HepG2 (cell line): ENCODE results near the gene FAAP20. TPM values are rescaled to one million over a fixed set of nuclear protein-coding genes. Genes with fewer than 3 reads are reported as not detected.

ENCODE experiments used
- BCL3 ChIP-seq: sonication (generic); formaldehyde crosslinking; IDR thresholded peaks from 2 replicates; pipeline ENCODE4 v1.5.1; 2020; ENCODE audit warnings: mild to moderate bottlenecking, missing genetic modification reagents, moderate library complexity
- BCL6 ChIP-seq: IDR thresholded peaks from 2 replicates; pipeline ENCODE4 v1.6.1; 2016; ENCODE audit warnings: missing genetic modification reagents, missing compliant biosample characterization
- FOSL2 ChIP-seq: sonication (generic); formaldehyde crosslinking; IDR thresholded peaks from 2 replicates; pipeline ENCODE4 v1.4.0; 2020; ENCODE audit warnings: missing genetic modification reagents
- RELA ChIP-seq: sonication (generic); formaldehyde crosslinking; IDR thresholded peaks from 2 replicates; pipeline ENCODE4 v1.4.0; 2020; ENCODE audit warnings: missing genetic modification reagents
- SATB2 ChIP-seq: sonication (generic); formaldehyde crosslinking; IDR thresholded peaks from 2 replicates; pipeline ENCODE4 v1.5.0; 2020; ENCODE audit warnings: missing genetic modification reagents
- SP5 ChIP-seq: IDR thresholded peaks from 2 replicates; pipeline ENCODE4 v1.6.1; 2016; ENCODE audit warnings: low read depth, borderline replicate concordance
- ZBTB14 ChIP-seq: sonication (generic); formaldehyde crosslinking; IDR thresholded peaks from 2 replicates; pipeline ENCODE4 v1.4.0; 2020; ENCODE audit warnings: missing genetic modification reagents
- ZBTB44 ChIP-seq: sonication (generic); formaldehyde crosslinking; IDR thresholded peaks from 2 replicates; pipeline ENCODE4 v1.4.0; 2020; ENCODE audit warnings: missing genetic modification reagents
- ZHX2 ChIP-seq, 2 experiments: sonication (generic) in 1 of 2; formaldehyde crosslinking in 1 of 2; IDR thresholded peaks; 2 replicates each; pipeline versions ENCODE4 v1.6.1 to v1.9.0; 2014 to 2022; ENCODE audit warnings: antibody characterized with exemption in 1 of 2, borderline replicate concordance in 1 of 2, inconsistent platforms in 1 of 2, low read depth in 1 of 2, missing genetic modification reagents in 1 of 2
- ZNF451 ChIP-seq: sonication (generic); formaldehyde crosslinking; IDR thresholded peaks from 2 replicates; pipeline ENCODE4 v1.5.0; 2020; ENCODE audit warnings: mild to moderate bottlenecking, missing genetic modification reagents
- ZNF670 ChIP-seq: sonication (generic); formaldehyde crosslinking; IDR thresholded peaks from 2 replicates; pipeline ENCODE4 v1.8.0; 2022; ENCODE audit warnings: mild to moderate bottlenecking, missing genetic modification reagents, borderline replicate concordance
- ZNF772 ChIP-seq: sonication (generic); formaldehyde crosslinking; IDR thresholded peaks from 2 replicates; pipeline ENCODE4 v1.5.0; 2020; ENCODE audit warnings: mild to moderate bottlenecking, missing genetic modification reagents
- polyA plus RNA-seq, 8 experiments: library from polyadenylated mRNA; depleted of rRNA in 3 of 8; stranded (reverse) in 7 of 8; unstranded in 1 of 8; fragments of >200 nt; fragmentation: Illumina TruSeq in 4 of 8; extraction: Trizol in 4 of 8; gene quantifications; 2 replicates each; pipeline versions ENCODE4 v1.2.1 to v1.2.3, GENCODE V29; 2011 to 2016; ENCODE audit warnings: low read depth in 4 of 8, missing spikeins in 1 of 8, mixed read lengths in 1 of 8; ENCODE audit not compliant: insufficient read depth in 1 of 8
- total RNA-seq, 5 experiments: library from RNA; depleted of rRNA; stranded (reverse); fragments of >200 nt; fragmentation: Illumina TruSeq; extraction: Trizol; gene quantifications; 2 replicates each; pipeline ENCODE4 v1.2.3, GENCODE V29; 2016; ENCODE audit warnings: low read depth in 1 of 5

FAAP20 gene
- total and polyA plus RNA-seq, 2 of the 13 experiments (the other 11 are each of a cell fraction or from before 2014, with no cell fraction given): 9.6 to 10.8 TPM

GRCh38 chr1:2227346-2228156 is 33.0 kb upstream of the FAAP20 start (continued):
- 0 out of 2 replicates have a peak, but pooled peaks have one; percentile 35 for TF ChIP-seq ZNF772
- TF ChIP-seq ZHX2 (IDR thresholded peaks at IDR 0.05; ENCODE audit: low read depth): no peak
- no peak for TF ChIP-seq ZHX2 (CRISPR knock-in tag; IDR thresholded peaks at IDR 0.05; ENCODE audit: borderline replicate concordance)
- no peak for TF ChIP-seq FOSL2
- no peak for TF ChIP-seq ZNF670 (CRISPR knock-in tag)
- TF ChIP-seq ZNF451 (CRISPR knock-in tag): peak; percentile 43; the same call in 1 of the 2 replicates
- peak; percentile 71 for TF ChIP-seq ZBTB14 (CRISPR knock-in tag)
- TF ChIP-seq SP5 (CRISPR knock-in tag): peak; percentile 48; the same call in 1 of the 2 replicates
- peak; percentile 75; the same call in 1 of the 2 replicates for TF ChIP-seq BCL3 (CRISPR knock-in tag)
- TF ChIP-seq BCL6: peak; percentile 70
- TF ChIP-seq SATB2 (CRISPR knock-in tag): no peak
- TF ChIP-seq RELA (CRISPR knock-in tag): no peak
- no peak for TF ChIP-seq ZBTB44 (CRISPR knock-in tag)
